ENCODE measurements around the gene ZFYVE19.

DNA sequence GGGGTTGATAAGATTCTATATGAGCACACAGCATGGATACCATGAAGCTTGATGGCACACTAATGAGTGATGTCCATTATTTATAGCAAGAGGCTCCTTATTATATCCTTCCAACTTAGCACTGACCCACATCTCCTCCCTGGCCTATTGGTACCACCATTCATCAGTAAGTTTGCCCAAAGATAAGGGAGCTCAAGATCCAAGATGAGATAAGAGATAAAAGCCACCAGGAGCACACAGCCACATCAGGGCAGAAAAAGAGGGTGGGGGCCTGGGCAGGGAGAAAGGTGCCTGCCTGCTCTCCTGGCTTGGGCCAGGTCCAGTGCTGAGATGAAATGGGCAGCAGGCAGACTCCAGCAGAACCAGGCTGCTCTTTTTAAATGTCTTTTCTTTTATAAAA, 26.0 kb downstream of the ZFYVE19 start:
- TF ChIP-seq, protein P1, sequence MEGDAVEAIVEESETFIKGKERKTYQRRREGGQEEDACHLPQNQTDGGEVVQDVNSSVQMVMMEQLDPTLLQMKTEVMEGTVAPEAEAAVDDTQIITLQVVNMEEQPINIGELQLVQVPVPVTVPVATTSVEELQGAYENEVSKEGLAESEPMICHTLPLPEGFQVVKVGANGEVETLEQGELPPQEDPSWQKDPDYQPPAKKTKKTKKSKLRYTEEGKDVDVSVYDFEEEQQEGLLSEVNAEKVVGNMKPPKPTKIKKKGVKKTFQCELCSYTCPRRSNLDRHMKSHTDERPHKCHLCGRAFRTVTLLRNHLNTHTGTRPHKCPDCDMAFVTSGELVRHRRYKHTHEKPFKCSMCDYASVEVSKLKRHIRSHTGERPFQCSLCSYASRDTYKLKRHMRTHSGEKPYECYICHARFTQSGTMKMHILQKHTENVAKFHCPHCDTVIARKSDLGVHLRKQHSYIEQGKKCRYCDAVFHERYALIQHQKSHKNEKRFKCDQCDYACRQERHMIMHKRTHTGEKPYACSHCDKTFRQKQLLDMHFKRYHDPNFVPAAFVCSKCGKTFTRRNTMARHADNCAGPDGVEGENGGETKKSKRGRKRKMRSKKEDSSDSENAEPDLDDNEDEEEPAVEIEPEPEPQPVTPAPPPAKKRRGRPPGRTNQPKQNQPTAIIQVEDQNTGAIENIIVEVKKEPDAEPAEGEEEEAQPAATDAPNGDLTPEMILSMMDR (IDR thresholded peaks at IDR 0.05), result no peak
- TF ChIP-seq POLR2AphosphoS5 (IDR thresholded peaks at IDR 0.05; ENCODE audit: insufficient read depth in 1 of 2, low read depth in 1 of 2) (no peak), POLR2A (IDR thresholded peaks at IDR 0.05) (no peak)
